SK-N-SH (cell line): ENCODE data around the gene ULK1. TPM values are rescaled to one million over a fixed set of nuclear protein-coding genes. Genes with fewer than 3 reads are reported as not detected.
"Not testable (repeated sequence)": the region's sequence is repeated elsewhere in the genome, so short reads cannot be mapped to it uniquely, and the experiment has no call there.

Experiments used
- CTCF ChIA-PET: fragments of 300-600, 350-600 bp; formaldehyde crosslinking; extraction: SDS; loops from one replicate; lab custom pipeline; 2021; lab: Yijun Ruan, JAX
- POLR2A ChIA-PET: fragments of 350-600 bp; sonication (Branson Sonifier 250); formaldehyde crosslinking; extraction: SDS; loops from one replicate; lab custom pipeline; 2020; ENCODE audit warnings: antibody characterized with exemption, inconsistent platforms; lab: Yijun Ruan, JAX
- DNase-seq: peaks from one replicate; pipeline ENCODE4 v3.0.0; 2012
- H2AFZ ChIP-seq: fragments of 200-600 bp; sonication (generic); 2 replicates; pipeline ENCODE4 v1.8.1; 2016; ENCODE audit warnings: antibody characterized with exemption, mild to moderate bottlenecking, low read depth
- H3F3A ChIP-seq: fragments of 200-600 bp; sonication (generic); replicated peaks from 2 replicates; pipeline ENCODE3; 2016; ENCODE audit warnings: antibody characterized with exemption, mild to moderate bottlenecking; ENCODE audit not compliant: insufficient read depth
- H3K27ac ChIP-seq, 2 experiments: fragments of 200-500 bp in 1 of 2; fragments of 200-600 bp in 1 of 2; sonication (Bioruptor generic) in 1 of 2; sonication (generic), shearing (Covaris generic) in 1 of 2; 2 replicates each; pipeline versions ENCODE4 v1.5.1 to v1.6.1; 2014 to 2016; ENCODE audit warnings: low read depth in 2 of 2, inconsistent platforms in 1 of 2, low read length in 1 of 2, mild to moderate bottlenecking in 1 of 2, mixed read lengths in 1 of 2
- H3K27me3 ChIP-seq: fragments of 200-600 bp; sonication (generic), shearing (Covaris generic); 2 replicates; pipeline ENCODE4 v1.6.1; 2016; ENCODE audit warnings: mixed run types; ENCODE audit not compliant: insufficient read depth
- H3K36me3 ChIP-seq, 2 experiments: fragments of 200-500 bp in 1 of 2; fragments of 200-600 bp in 1 of 2; sonication (Bioruptor generic) in 1 of 2; sonication (generic) in 1 of 2; replicated peaks in 1 of 2; 2 replicates each; pipeline versions ENCODE3 to v1.5.1; 2014 to 2016; ENCODE audit warnings: low read length in 1 of 2, mild to moderate bottlenecking in 1 of 2; ENCODE audit not compliant: insufficient read depth in 2 of 2, control insufficient read depth in 1 of 2
- H3K4me1 ChIP-seq, 2 experiments: fragments of 200-500 bp in 1 of 2; fragments of 200-600 bp in 1 of 2; sonication (Bioruptor generic) in 1 of 2; sonication (generic), shearing (Covaris generic) in 1 of 2; 2 replicates each; pipeline versions ENCODE4 v1.5.1 to v1.6.1; 2014 to 2016; ENCODE audit warnings: low read depth in 1 of 2, low read length in 1 of 2, mixed run types in 1 of 2; ENCODE audit not compliant: insufficient read depth in 2 of 2, control insufficient read depth in 1 of 2
- H3K4me2 ChIP-seq: fragments of 200-600 bp; sonication (generic), shearing (Covaris generic); 2 replicates; pipeline ENCODE4 v1.6.1; 2017; ENCODE audit warnings: mixed run types
- H3K4me3 ChIP-seq, 2 experiments: fragments of 200-500 bp in 1 of 2; fragments of 200-600 bp in 1 of 2; sonication (Bioruptor generic) in 1 of 2; sonication (generic), shearing (Covaris generic) in 1 of 2; 2 replicates each; pipeline versions ENCODE4 v1.5.1 to v1.8.1; 2014 to 2016; ENCODE audit warnings: low read depth in 2 of 2, inconsistent platforms in 1 of 2, low read length in 1 of 2, mild to moderate bottlenecking in 1 of 2, mixed read lengths in 1 of 2, moderate library complexity in 1 of 2
- H3K79me2 ChIP-seq: fragments of 200-600 bp; sonication (generic); 2 replicates; pipeline ENCODE4 v1.8.1; 2017; ENCODE audit warnings: mild to moderate bottlenecking; ENCODE audit not compliant: insufficient read depth
- H3K9ac ChIP-seq: fragments of 200-600 bp; sonication (generic); 2 replicates; pipeline ENCODE4 v1.6.1; 2017; ENCODE audit warnings: mixed run types
- H3K9me2 ChIP-seq: fragments of 200-600 bp; sonication (generic); 2 replicates; pipeline ENCODE4 v1.6.1; 2017; ENCODE audit warnings: mixed run types
- H3K9me3 ChIP-seq: fragments of 200-600 bp; sonication (generic); 2 replicates; pipeline ENCODE4 v1.6.1; 2017; ENCODE audit warnings: mixed run types, mild to moderate bottlenecking, moderate library complexity
- H4K20me1 ChIP-seq: fragments of 200-600 bp; sonication (generic); 2 replicates; pipeline ENCODE4 v1.6.1; 2017; ENCODE audit warnings: mild to moderate bottlenecking, mixed run types; ENCODE audit not compliant: insufficient read depth
- EZH2phosphoT487 ChIP-seq: fragments of 200-600 bp; sonication (generic); IDR thresholded peaks from 2 replicates; pipeline ENCODE4 v1.6.1; 2017; ENCODE audit warnings: low read depth, mixed run types, mild to moderate bottlenecking, antibody characterized with exemption, moderate library complexity, borderline replicate concordance
- FOXJ3 ChIP-seq: sonication (generic); formaldehyde crosslinking; IDR thresholded peaks from 2 replicates; pipeline ENCODE4 v1.5.1; 2020; ENCODE audit warnings: mild to moderate bottlenecking, missing genetic modification reagents
- JUND ChIP-seq: IDR thresholded peaks from 2 replicates; pipeline ENCODE4 v1.4.0; 2012
- MEF2A ChIP-seq: IDR thresholded peaks from 2 replicates; pipeline ENCODE4 v1.4.0; 2012; ENCODE audit warnings: low read depth, borderline replicate concordance
- POLR2AphosphoS5 ChIP-seq: IDR thresholded peaks from 2 replicates; pipeline ENCODE4 v1.6.1; 2012; ENCODE audit warnings: low read depth, low read length
- RFX5 ChIP-seq: IDR thresholded peaks from 2 replicates; pipeline ENCODE4 v1.6.1; 2012; ENCODE audit warnings: mild to moderate bottlenecking, improper control_type of control experiment, low read length
- SIN3A ChIP-seq: IDR thresholded peaks from 2 replicates; pipeline ENCODE4 v1.6.1; 2012; ENCODE audit warnings: low read depth, mild to moderate bottlenecking, low read length, moderate library complexity, borderline replicate concordance
- TCF12 ChIP-seq: IDR thresholded peaks from 2 replicates; pipeline ENCODE4 v1.4.0; 2012
- TEAD4 ChIP-seq: IDR thresholded peaks from 2 replicates; pipeline ENCODE4 v1.4.0; 2012; ENCODE audit warnings: mild to moderate bottlenecking, borderline replicate concordance; ENCODE audit not compliant: insufficient read depth
- WGBS: methylation state at CpG from one replicate; pipeline ENCODE4 v1.1.6; 2017; ENCODE audit warnings: low lambda C conversion rate; 5-methylcytosine and 5-hydroxymethylcytosine counted together
- polyA plus RNA-seq, 3 experiments: library from polyadenylated mRNA; depleted of rRNA; stranded (reverse); fragments of >200 nt; gene quantifications; 2 replicates each; pipeline ENCODE4 v1.2.3, GENCODE V29; 2012
- TF ChIP-seq, protein P1 (sequence below): IDR thresholded peaks from 2 replicates; pipeline ENCODE4; 2012
- TF ChIP-seq, protein P2 (sequence below): IDR thresholded peaks from 2 replicates; pipeline ENCODE4 v1.4.0; 2012; ENCODE audit warnings: low read depth, borderline replicate concordance
- TF ChIP-seq, protein P3 (sequence below): fragments of 150-350 bp; IDR thresholded peaks from 2 replicates; pipeline ENCODE4 v1.6.1; 2016; ENCODE audit warnings: mild to moderate bottlenecking, low read depth, low read length

ULK1 gene
- polyA plus RNA-seq, 1 of the 3 experiments (the other 2 are of a cell fraction): 10.7 TPM

DNA sequence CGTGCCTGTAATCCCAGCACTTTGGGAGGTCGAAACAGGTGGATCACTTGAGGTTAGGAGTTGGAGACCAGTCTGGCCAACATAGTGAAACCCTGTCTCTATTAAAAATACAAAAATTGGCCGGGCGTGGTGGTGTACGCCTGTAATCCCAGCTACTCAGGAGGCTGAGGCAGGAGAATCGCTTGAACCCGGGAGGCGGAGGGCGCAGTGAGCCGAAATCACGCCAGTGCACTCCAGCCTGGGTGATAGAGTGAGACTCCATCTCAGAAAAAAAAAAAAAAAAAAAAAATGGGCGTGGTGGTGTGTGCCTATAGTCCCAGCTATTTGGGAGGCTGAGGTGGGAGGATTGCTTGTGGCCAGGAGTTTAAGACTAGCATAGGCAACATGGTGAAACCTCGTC is 60.0 kb downstream of the ULK1 start:
- POLR2A ChIA-PET, H3K27ac ChIP-seq, H3K36me3 ChIP-seq, H3F3A ChIP-seq, DNase-seq, H2AFZ ChIP-seq, H3K27me3 ChIP-seq, H3K9me3 ChIP-seq, H3K9me2 ChIP-seq, H3K4me3 ChIP-seq, H3K4me2 ChIP-seq, H3K9ac ChIP-seq: not testable (repeated sequence)
- Histone ChIP-seq H3K79me2 (peaks cover 95% of the 10 kb centered on the region), H4K20me1 (peaks cover 82% of the 10 kb centered on the region), H3K4me1 (peaks cover 0 to 12% of the 10 kb centered on the region in 2 experiments; a peak in 1 of 4 replicates)
- CTCF ChIA-PET: interaction anchor here (0.6 kb wide), 1 partner anchor 47 kb away, joined by 3 read pairs; no protein-coding TSS in a partner anchor
- 92% methylated on average over 13 of the region's 13 CpGs for WGBS

DNA sequence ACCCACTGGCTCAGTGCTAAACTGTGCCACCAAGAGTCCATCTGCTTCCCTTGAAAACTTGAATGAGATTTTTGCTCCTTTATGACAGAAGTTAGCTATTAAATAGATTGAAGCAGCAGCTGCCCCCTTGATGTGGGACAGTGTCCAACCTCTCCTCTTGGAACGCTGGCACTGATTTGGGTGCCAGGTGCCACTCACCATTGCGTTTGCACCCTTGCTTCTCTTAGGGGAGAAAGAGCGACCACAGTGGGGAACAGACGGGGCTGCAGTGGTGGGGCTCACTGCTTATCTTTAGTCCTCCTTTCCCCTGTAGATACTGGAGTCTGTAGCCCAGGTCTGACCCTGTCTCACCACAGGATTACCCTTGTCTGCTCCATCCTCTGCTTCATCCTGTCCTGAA is 64.7 kb downstream of the ULK1 start:
- peaks cover 0 to 17% of the 10 kb centered on the region in 2 experiments; a peak in 1 of 4 replicates for H3K4me1 ChIP-seq
- WGBS: 92% methylated on average over 4 of the region's 4 CpGs
- peaks cover 86% of the 10 kb centered on the region for H4K20me1 ChIP-seq
- no peak overlapping the region; a peak in 1 of 4 replicates for H3K27ac ChIP-seq
- no peak overlapping the region for H3K4me2 ChIP-seq
- no peaks in the 10 kb centered on the region for H3K27me3 ChIP-seq
- no peak overlapping the region for H2AFZ ChIP-seq
- CTCF ChIA-PET: interaction anchor here (1.0 to 1.7 kb wide), 2 partner anchors 13 to 123 kb away, joined by 3 to 6 read pairs; no protein-coding TSS in a partner anchor
- H3F3A ChIP-seq: peaks cover 5% of the 10 kb centered on the region
- TF ChIP-seq, protein P1, sequence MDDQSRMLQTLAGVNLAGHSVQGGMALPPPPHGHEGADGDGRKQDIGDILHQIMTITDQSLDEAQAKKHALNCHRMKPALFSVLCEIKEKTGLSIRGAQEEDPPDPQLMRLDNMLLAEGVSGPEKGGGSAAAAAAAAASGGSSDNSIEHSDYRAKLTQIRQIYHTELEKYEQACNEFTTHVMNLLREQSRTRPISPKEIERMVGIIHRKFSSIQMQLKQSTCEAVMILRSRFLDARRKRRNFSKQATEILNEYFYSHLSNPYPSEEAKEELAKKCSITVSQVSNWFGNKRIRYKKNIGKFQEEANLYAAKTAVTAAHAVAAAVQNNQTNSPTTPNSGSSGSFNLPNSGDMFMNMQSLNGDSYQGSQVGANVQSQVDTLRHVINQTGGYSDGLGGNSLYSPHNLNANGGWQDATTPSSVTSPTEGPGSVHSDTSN: no peak
- TF ChIP-seq, protein P2, sequence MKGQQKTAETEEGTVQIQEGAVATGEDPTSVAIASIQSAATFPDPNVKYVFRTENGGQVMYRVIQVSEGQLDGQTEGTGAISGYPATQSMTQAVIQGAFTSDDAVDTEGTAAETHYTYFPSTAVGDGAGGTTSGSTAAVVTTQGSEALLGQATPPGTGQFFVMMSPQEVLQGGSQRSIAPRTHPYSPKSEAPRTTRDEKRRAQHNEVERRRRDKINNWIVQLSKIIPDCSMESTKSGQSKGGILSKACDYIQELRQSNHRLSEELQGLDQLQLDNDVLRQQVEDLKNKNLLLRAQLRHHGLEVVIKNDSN: no peak
- TF ChIP-seq, protein P3, sequence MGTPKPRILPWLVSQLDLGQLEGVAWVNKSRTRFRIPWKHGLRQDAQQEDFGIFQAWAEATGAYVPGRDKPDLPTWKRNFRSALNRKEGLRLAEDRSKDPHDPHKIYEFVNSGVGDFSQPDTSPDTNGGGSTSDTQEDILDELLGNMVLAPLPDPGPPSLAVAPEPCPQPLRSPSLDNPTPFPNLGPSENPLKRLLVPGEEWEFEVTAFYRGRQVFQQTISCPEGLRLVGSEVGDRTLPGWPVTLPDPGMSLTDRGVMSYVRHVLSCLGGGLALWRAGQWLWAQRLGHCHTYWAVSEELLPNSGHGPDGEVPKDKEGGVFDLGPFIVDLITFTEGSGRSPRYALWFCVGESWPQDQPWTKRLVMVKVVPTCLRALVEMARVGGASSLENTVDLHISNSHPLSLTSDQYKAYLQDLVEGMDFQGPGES: no peak
- TF ChIP-seq POLR2AphosphoS5 (no peak), EZH2phosphoT487 (no peak), JUND (no peak), SIN3A (no peak), RFX5 (no peak), FOXJ3 (CRISPR knock-in tag) (no peak), TCF12 (no peak), MEF2A (no peak), TEAD4 (no peak)
- peaks cover 89% of the 10 kb centered on the region for H3K79me2 ChIP-seq
- POLR2A ChIA-PET: interaction anchor here (0.6 kb wide), 1 partner anchor 34 kb away, joined by 3 read pairs; no protein-coding TSS in a partner anchor
- no peak for DNase-seq
- no peak overlapping the region for H3K9ac ChIP-seq
- H3K4me3 ChIP-seq: no peak overlapping the region
- no peaks in the 10 kb centered on the region for H3K9me3 ChIP-seq
- no peaks in the 10 kb centered on the region for H3K9me2 ChIP-seq
- peaks cover 12 to 14% of the 10 kb centered on the region in 2 experiments for H3K36me3 ChIP-seq
